BJ (cell line): ENCODE results near the gene SETD3. TPM values are rescaled to one million over a fixed set of nuclear protein-coding genes. Genes with fewer than 3 reads are reported as not detected.

Source experiments
- CTCF ChIA-PET: fragments of 350-600 bp; formaldehyde crosslinking; extraction: SDS; loops from one replicate; lab custom pipeline; 2021; ENCODE audit warnings: antibody characterized with exemption, inconsistent platforms; lab: Yijun Ruan, JAX
- POLR2A ChIA-PET: fragments of 300-600 bp; sonication (Branson Sonifier 250); formaldehyde crosslinking; extraction: SDS; loops from one replicate; lab custom pipeline; 2021; ENCODE audit warnings: antibody characterized with exemption; lab: Charles Lee
- DNase-seq: peaks from one replicate; pipeline ENCODE4 v3.0.0-alpha.2; 2011; ENCODE audit warnings: low read depth
- H3K27me3 ChIP-seq: 2 replicates; pipeline ENCODE4 v1.6.0; 2011; ENCODE audit warnings: low read length; ENCODE audit not compliant: control insufficient read depth, insufficient read depth
- H3K36me3 ChIP-seq: 2 replicates; pipeline ENCODE4 v1.5.1; 2011; ENCODE audit warnings: low read length; ENCODE audit not compliant: control insufficient read depth, insufficient read depth
- H3K4me3 ChIP-seq: 2 replicates; pipeline ENCODE4 v1.5.1; 2011; ENCODE audit warnings: low read depth, mild to moderate bottlenecking, control low read depth, low read length
- CTCF ChIP-seq: IDR thresholded peaks from 2 replicates; pipeline ENCODE4 v1.5.1; 2011; ENCODE audit warnings: low read depth, mild to moderate bottlenecking, control low read depth, inconsistent platforms, low read length, moderate library complexity; ENCODE audit not compliant: insufficient read depth
- polyA plus RNA-seq: library from polyadenylated mRNA; depleted of rRNA; stranded (reverse); fragments of >200 nt; gene quantifications from 2 replicates; pipeline ENCODE4 v1.2.3, GENCODE V29; 2011

The SETD3 gene
- polyA plus RNA-seq, 1 experiment: 20.2 TPM

DNA sequence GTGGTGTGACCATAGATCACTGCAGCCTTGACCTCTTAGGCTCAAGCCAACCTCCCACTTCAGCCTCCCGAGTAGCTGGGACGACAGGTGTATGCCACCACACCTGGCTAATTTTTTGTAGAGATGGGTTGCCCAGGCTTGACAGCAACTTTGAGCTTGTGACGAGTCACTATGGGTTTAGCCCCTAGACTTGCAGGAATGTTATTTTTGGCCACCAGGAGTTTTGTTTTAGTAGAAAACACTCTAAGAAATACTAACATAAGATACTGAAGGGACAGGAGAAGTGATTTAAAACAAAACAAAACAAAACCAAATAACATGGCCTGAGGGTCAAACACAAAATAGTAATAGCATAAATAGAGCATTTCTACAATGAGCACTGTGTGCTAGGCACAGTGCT, 26.4 kb downstream of the SETD3 start:
- POLR2A ChIA-PET: no interaction called here

GRCh38 chr14:99452968-99453367, 27.7 kb downstream of the SETD3 start:
- ChIA-PET CTCF (no interaction called here), POLR2A (no interaction called here)
- Histone ChIP-seq H3K27me3 (no peaks in the 10 kb centered on the region), H3K36me3 (peaks cover 6% of the 10 kb centered on the region), H3K4me3 (no peak overlapping the region)
- no peak for TF ChIP-seq CTCF
- no peak for DNase-seq

More for the DNA sequence above, 26.4 kb downstream of the SETD3 start:
- Histone ChIP-seq H3K27me3 (no peaks in the 10 kb centered on the region), H3K36me3 (peaks cover 3% of the 10 kb centered on the region), H3K4me3 (no peak overlapping the region)
- TF ChIP-seq CTCF: no peak
- CTCF ChIA-PET: interaction anchor here (1.3 kb wide), 1 partner anchor 61 kb away, joined by 3 read pairs; no protein-coding TSS in a partner anchor
- no peak for DNase-seq

GRCh38 chr14:99451234-99451633, 29.4 kb downstream of the SETD3 start:
- ChIA-PET CTCF (interaction anchor here (0.7 to 1.9 kb wide), 5 partner anchors 11 to 58 kb away, joined by 3 to 5 read pairs (median 4); no protein-coding TSS in a partner anchor), POLR2A (no interaction called here)
- Histone ChIP-seq H3K4me3 (no peak overlapping the region), H3K27me3 (no peaks in the 10 kb centered on the region), H3K36me3 (peaks cover 9% of the 10 kb centered on the region)
- no peak for TF ChIP-seq CTCF
- no peak for DNase-seq

DNA sequence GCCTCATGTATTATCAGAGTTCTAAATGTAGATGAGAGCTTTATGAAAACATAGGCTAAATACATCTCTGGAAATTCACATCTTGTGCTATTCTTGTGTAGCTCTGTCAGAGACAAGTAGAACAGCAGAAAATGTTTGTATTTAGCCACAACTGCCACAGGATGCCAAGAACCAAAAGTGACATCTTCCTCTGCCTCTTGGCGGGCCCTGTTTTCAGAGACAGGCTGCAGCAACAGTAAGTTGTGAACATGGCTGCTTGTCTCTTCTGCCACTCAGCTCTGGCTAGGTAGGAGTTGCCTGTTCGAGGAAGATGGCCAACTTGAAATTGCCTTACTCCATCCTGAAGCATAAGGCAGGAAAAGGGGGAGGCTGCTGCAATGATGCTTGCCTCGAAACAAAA, 30.4 kb downstream of the SETD3 start:
- ChIA-PET POLR2A (no interaction called here), CTCF (interaction anchor here (0.9 to 1.9 kb wide), 5 partner anchors 10 to 61 kb away, joined by 3 to 5 read pairs (median 4); no protein-coding TSS in a partner anchor)
- no peak for DNase-seq
- Histone ChIP-seq H3K4me3 (no peak overlapping the region), H3K27me3 (no peaks in the 10 kb centered on the region), H3K36me3 (peaks cover 9% of the 10 kb centered on the region)
- no peak for TF ChIP-seq CTCF

- H3K36me3 ChIP-seq: peaks cover 9% of the 10 kb centered on the region
- H3K4me3 ChIP-seq: no peak overlapping the region
- DNase-seq: no peak
- POLR2A ChIA-PET: no interaction called here
- CTCF ChIA-PET: no interaction called here
- TF ChIP-seq CTCF: no peak
- no peaks in the 10 kb centered on the region for H3K27me3 ChIP-seq
Observed at GRCh38 chr14:99447739-99448138, 32.9 kb downstream of the SETD3 start.
